Parathyroid adenoma (tissue), 2 donors: ENCODE results near the gene CAVIN1.

ENCODE experiments used
- H2AFZ ChIP-seq: fragments of 300-600 bp; sonication (generic); one replicate; pipeline ENCODE4 v1.7.0; 2017; ENCODE audit warnings: antibody characterized with exemption, mild to moderate bottlenecking
- H3K27ac ChIP-seq: fragments of 300-600 bp; sonication (generic); one replicate; pipeline ENCODE4 v1.7.0; 2017
- H3K27me3 ChIP-seq: fragments of 300-600 bp; sonication (generic); one replicate; pipeline ENCODE4 v1.7.0; 2017; ENCODE audit warnings: low read length; ENCODE audit not compliant: control insufficient read depth, insufficient read depth
- H3K36me3 ChIP-seq: fragments of 300-600 bp; sonication (generic); one replicate; pipeline ENCODE4 v1.7.0; 2017; ENCODE audit warnings: low read length; ENCODE audit not compliant: control insufficient read depth, insufficient read depth
- H3K4me1 ChIP-seq: fragments of 300-600 bp; sonication (generic); one replicate; pipeline ENCODE4 v1.7.0; 2017; ENCODE audit warnings: control low read depth
- H3K4me2 ChIP-seq: fragments of 300-600 bp; sonication (generic); one replicate; pipeline ENCODE4 v1.7.0; 2017; ENCODE audit warnings: low read length
- H3K4me3 ChIP-seq: fragments of 300-600 bp; sonication (generic); one replicate; pipeline ENCODE4 v1.7.0; 2017; ENCODE audit warnings: low read depth, low read length
- H3K79me2 ChIP-seq: fragments of 300-600 bp; sonication (generic); one replicate; pipeline ENCODE4 v1.7.0; 2017; ENCODE audit warnings: control low read depth
- H3K9ac ChIP-seq: fragments of 300-600 bp; sonication (generic); one replicate; pipeline ENCODE4 v1.7.0; 2017; ENCODE audit warnings: mild to moderate bottlenecking
- H3K9me3 ChIP-seq: fragments of 300-600 bp; sonication (generic); one replicate; pipeline ENCODE4 v1.7.0; 2017; ENCODE audit warnings: low read length; ENCODE audit not compliant: control insufficient read depth
- TF ChIP-seq, protein P1 (sequence below): fragments of 300-600 bp; sonication (generic); IDR thresholded peaks from one replicate; pipeline ENCODE4 v1.7.0; 2017; ENCODE audit warnings: antibody characterized with exemption, mild to moderate bottlenecking
- donor health status: primary hyperparathyroidism.

The CAVIN1 gene

DNA sequence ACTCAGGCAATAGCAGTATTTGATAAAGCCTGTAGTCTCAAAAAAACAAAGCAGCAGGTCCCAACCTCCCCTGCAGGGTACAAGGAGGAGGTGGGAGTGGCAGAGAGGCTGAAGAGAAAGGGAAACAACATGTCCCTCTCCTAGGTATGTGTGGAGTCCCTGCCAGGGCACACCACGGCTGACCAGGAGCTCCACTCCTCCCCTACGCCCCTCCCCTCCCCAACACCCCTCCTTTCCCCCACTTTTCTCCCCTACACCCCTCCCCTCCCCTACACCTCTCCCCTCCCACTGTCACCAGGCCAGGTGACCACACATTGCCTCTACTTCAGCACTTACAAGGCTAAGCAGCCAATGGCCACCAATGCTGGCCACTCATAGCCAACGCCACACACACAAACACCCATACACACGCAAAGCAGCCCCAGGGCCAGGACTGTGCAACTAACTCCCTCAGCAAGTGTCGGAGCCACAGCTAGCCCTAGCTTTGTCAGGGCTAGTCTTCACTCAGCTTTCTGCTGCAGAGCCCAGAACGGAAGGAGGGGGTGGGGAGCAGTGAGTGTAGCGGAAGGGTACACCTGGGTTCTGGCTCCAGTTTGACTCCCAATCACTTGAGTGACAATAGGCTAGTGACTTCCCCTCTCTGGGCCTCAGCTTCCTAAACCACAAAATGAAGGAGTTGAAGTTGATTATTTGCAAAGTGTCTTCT lies 8.2 kb downstream of the CAVIN1 start:
- no peaks in the 10 kb centered on the region for H3K27me3 ChIP-seq
- H3K9ac ChIP-seq: no peak overlapping the region
- no peaks in the 10 kb centered on the region for H3K79me2 ChIP-seq
- no peak overlapping the region for H3K4me3 ChIP-seq
- H3K4me1 ChIP-seq: peaks cover 3% of the 10 kb centered on the region
- no peak overlapping the region for H2AFZ ChIP-seq
- TF ChIP-seq, protein P1, sequence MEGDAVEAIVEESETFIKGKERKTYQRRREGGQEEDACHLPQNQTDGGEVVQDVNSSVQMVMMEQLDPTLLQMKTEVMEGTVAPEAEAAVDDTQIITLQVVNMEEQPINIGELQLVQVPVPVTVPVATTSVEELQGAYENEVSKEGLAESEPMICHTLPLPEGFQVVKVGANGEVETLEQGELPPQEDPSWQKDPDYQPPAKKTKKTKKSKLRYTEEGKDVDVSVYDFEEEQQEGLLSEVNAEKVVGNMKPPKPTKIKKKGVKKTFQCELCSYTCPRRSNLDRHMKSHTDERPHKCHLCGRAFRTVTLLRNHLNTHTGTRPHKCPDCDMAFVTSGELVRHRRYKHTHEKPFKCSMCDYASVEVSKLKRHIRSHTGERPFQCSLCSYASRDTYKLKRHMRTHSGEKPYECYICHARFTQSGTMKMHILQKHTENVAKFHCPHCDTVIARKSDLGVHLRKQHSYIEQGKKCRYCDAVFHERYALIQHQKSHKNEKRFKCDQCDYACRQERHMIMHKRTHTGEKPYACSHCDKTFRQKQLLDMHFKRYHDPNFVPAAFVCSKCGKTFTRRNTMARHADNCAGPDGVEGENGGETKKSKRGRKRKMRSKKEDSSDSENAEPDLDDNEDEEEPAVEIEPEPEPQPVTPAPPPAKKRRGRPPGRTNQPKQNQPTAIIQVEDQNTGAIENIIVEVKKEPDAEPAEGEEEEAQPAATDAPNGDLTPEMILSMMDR: no peak
- H3K9me3 ChIP-seq: no peaks in the 10 kb centered on the region
- H3K36me3 ChIP-seq: no peaks in the 10 kb centered on the region
- no peak overlapping the region for H3K27ac ChIP-seq
- peak overlapping the region; percentile 35 for H3K4me2 ChIP-seq

DNA sequence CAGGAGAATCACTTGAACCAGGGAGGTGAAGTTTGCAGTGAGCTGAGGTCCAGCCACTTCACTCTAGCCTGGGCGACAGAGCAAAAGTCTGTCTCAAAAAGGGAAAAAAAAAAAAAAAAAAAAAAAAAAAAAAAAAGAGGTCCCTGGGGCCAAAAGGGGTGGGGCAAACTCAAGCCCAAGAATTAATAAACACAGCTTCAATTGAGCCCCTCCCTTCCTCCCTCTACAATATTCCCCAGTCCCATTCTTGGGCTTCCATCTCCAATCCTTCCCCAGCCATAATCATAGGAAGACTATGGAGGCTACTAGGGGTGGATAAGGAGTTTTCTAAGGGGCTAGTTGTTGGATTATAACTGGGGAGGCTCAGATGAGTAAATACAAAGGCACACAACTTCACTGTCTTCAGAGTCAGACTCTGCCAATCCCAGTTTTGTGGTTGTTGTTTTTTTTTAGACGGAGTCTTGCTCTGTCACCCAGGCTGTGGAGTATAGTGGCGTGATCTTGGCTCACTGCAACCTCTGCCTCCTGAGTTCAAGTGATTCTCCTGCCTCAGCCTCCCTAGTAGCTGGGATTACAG lies 9.5 kb downstream of the CAVIN1 start:
- Histone ChIP-seq H2AFZ (no peak overlapping the region), H3K27ac (no peak overlapping the region), H3K9me3 (no peaks in the 10 kb centered on the region), H3K9ac (no peak overlapping the region), H3K79me2 (no peaks in the 10 kb centered on the region), H3K4me1 (peaks cover 5% of the 10 kb centered on the region), H3K27me3 (no peaks in the 10 kb centered on the region), H3K4me3 (no peak overlapping the region), H3K36me3 (no peaks in the 10 kb centered on the region), H3K4me2 (no peak overlapping the region)
- TF ChIP-seq, protein P1: no peak

DNA sequence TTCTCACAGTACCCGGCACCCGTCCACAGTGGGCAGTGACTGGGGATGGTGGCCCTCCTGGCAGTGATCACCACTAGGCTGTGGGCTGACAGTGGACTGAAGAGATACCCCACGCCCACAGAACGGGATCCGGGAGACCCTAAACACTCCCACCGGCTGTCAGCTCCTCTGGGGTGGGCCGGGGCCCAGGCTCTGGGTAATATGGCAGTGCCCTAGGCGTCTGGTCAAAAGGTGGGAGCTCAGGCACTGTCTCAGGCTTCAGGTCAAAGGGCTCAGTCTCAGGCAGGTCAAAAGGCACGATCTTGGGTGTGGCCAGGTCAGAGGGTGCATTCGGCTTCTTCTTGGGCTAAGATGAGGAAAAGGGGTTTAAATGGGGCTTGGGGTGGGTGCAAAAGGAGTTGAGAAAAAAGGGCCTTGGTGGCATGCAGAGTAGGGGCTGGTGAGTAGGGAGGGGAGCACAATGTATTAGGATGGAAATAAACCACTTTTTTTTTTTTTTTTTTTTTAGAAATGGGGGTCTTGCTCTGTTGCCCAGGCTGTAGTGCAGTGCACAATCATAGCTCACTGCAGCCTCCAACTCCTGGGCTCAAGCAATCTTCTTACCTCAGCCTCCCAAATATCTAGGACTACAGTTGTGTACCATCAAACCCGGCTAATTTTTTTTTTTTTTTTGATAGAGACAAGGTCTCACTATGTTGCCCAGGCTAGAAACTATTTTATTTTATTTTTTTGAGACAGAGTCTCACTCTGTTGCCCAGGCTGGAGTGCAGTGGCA lies 11.0 kb downstream of the CAVIN1 start:
- H3K4me3 ChIP-seq: no peak overlapping the region
- H3K4me1 ChIP-seq: peaks cover 3% of the 10 kb centered on the region
- no peak overlapping the region for H3K27ac ChIP-seq
- no peaks in the 10 kb centered on the region for H3K27me3 ChIP-seq
- no peaks in the 10 kb centered on the region for H3K79me2 ChIP-seq
- no peak overlapping the region for H3K4me2 ChIP-seq
- H3K36me3 ChIP-seq: no peaks in the 10 kb centered on the region
- TF ChIP-seq, protein P1: no peak
- H3K9me3 ChIP-seq: no peaks in the 10 kb centered on the region
- H2AFZ ChIP-seq: no peak overlapping the region
- H3K9ac ChIP-seq: no peak overlapping the region

DNA sequence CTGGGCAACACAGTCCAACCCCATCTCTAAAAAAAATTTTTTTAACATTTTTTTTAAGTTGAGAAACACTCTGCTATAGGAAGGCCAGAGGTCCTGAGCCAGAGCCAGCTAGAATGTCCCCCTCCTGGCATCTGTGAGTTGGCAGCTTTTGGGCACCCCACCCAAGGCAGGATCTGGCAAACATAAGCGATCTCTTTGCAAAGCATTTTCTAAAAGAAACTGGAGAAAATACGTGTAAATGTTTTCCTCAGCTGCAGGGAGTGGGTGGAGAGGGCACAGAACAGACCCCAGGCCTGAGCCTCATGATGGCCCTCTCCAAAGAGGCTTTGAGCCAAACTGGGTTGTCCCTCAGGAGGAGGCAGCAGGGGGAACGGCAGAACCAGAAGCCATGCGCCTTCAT lies 11.7 kb downstream of the CAVIN1 start:
- no peaks in the 10 kb centered on the region for H3K79me2 ChIP-seq
- TF ChIP-seq, protein P1: no peak
- no peaks in the 10 kb centered on the region for H3K27me3 ChIP-seq
- no peaks in the 10 kb centered on the region for H3K9me3 ChIP-seq
- H3K27ac ChIP-seq: no peak overlapping the region
- no peaks in the 10 kb centered on the region for H3K36me3 ChIP-seq
- no peak overlapping the region for H3K4me2 ChIP-seq
- no peak overlapping the region for H3K9ac ChIP-seq
- peaks cover 3% of the 10 kb centered on the region for H3K4me1 ChIP-seq
- no peak overlapping the region for H2AFZ ChIP-seq
- H3K4me3 ChIP-seq: no peak overlapping the region
